ENCODE measurements around the gene SRSF2. TPM values are rescaled to one million over a fixed set of nuclear protein-coding genes. Genes with fewer than 3 reads are reported as not detected.

Gene SRSF2
- total RNA-seq, 1 donor from 2014 or later = 122 TPM

- peak; percentile 68 for DNase-seq
- H3K4me1 ChIP-seq = peaks cover 39% of the 10 kb centered on the region
- TF ChIP-seq, protein P1, sequence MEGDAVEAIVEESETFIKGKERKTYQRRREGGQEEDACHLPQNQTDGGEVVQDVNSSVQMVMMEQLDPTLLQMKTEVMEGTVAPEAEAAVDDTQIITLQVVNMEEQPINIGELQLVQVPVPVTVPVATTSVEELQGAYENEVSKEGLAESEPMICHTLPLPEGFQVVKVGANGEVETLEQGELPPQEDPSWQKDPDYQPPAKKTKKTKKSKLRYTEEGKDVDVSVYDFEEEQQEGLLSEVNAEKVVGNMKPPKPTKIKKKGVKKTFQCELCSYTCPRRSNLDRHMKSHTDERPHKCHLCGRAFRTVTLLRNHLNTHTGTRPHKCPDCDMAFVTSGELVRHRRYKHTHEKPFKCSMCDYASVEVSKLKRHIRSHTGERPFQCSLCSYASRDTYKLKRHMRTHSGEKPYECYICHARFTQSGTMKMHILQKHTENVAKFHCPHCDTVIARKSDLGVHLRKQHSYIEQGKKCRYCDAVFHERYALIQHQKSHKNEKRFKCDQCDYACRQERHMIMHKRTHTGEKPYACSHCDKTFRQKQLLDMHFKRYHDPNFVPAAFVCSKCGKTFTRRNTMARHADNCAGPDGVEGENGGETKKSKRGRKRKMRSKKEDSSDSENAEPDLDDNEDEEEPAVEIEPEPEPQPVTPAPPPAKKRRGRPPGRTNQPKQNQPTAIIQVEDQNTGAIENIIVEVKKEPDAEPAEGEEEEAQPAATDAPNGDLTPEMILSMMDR (IDR thresholded peaks at IDR 0.05) = no peak
- peaks cover 16% of the 10 kb centered on the region for H3K36me3 ChIP-seq
- H3K27me3 ChIP-seq (ENCODE audit: low read depth) = no peaks in the 10 kb centered on the region
- peak; percentile 54 to 57 for ATAC-seq
- H3K27ac ChIP-seq = peak overlapping the region; percentile 86
- H3K4me3 ChIP-seq = peak overlapping the region; percentile 74
- no peaks in the 10 kb centered on the region for H3K9me3 ChIP-seq
- intact Hi-C loops (cut with DNase I) = no loop called here
Observed at GRCh38 chr17:76709077-76709950, 27.8 kb downstream of the SRSF2 start.

- ATAC-seq = no peak
- intact Hi-C loops (cut with DNase I) = no loop called here
- no peak for DNase-seq
- H3K36me3 ChIP-seq = peaks cover 5% of the 10 kb centered on the region
- H3K27ac ChIP-seq = peak overlapping the region; percentile 86
- H3K27me3 ChIP-seq (ENCODE audit: low read depth) = no peaks in the 10 kb centered on the region
- H3K4me3 ChIP-seq = peak overlapping the region; percentile 74
- H3K4me1 ChIP-seq = peaks cover 38% of the 10 kb centered on the region
- no peaks in the 10 kb centered on the region for H3K9me3 ChIP-seq
- TF ChIP-seq, protein P1 (IDR thresholded peaks at IDR 0.05) = peak; percentile 16
Observed at GRCh38 chr17:76707985-76708807, 28.9 kb downstream of the SRSF2 start.

DNA sequence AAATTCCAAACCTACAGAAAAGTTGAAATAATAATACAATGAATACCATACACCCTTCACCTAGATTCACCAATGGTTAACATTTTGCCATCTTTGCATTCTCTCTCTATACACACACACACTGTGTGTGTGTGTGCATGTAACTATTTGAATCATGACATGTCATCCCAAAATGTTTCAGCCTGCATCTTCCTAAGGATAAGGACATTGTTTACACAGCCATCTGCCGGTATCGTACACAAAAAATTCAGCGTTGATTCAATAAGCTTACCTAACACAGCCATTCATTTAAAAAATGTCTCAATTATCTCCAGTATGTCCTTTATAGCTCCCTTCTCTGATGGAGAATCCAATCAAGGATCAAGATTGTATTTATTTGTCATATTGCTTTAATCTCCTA lies 30.3 kb downstream of the SRSF2 start:
- Histone ChIP-seq H3K4me3 (no peak overlapping the region), H3K4me1 (peaks cover 38% of the 10 kb centered on the region), H3K36me3 (no peaks in the 10 kb centered on the region), H3K27ac (no peak overlapping the region), H3K27me3 (ENCODE audit: low read depth) (no peaks in the 10 kb centered on the region), H3K9me3 (no peaks in the 10 kb centered on the region)
- ATAC-seq (no peak), DNase-seq (no peak)
- TF ChIP-seq, protein P1 (IDR thresholded peaks at IDR 0.05) = no peak
- intact Hi-C loops (cut with DNase I) = no loop called here

DNA sequence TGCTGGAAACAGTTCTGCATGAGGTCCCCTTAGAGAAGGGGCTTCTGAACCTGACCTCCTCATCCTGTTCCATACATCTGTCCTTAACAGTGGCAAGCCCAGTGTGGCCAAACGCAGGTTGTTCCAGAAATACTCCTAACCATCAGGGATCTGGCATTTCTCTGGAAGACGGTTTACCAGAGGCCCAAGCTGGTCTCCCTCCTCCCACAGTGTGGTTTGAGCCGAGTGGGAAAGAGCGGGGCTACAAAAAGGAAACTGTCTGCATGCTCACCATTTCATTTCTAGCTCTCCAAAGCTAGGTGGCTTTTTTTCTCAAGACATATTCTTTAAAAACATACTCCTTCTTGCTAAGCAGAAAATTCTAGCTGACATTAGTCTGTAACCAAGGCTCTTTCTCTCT lies 32.3 kb downstream of the SRSF2 start:
- TF ChIP-seq, protein P1 (IDR thresholded peaks at IDR 0.05) = no peak
- H3K27ac ChIP-seq = no peak overlapping the region
- no peak for ATAC-seq

GRCh38 chr17:76702941-76703637 lies 34.0 kb downstream of the SRSF2 start:
- peaks cover 53% of the 10 kb centered on the region for H3K4me1 ChIP-seq
- DNase-seq (no peak), ATAC-seq (no peak)
- intact Hi-C loops (cut with DNase I) = no loop called here
- H3K27ac ChIP-seq = no peak overlapping the region
- H3K9me3 ChIP-seq = no peaks in the 10 kb centered on the region
- TF ChIP-seq, protein P1 (IDR thresholded peaks at IDR 0.05) = no peak
- H3K4me3 ChIP-seq = no peak overlapping the region
- H3K27me3 ChIP-seq (ENCODE audit: low read depth) = no peaks in the 10 kb centered on the region
- no peaks in the 10 kb centered on the region for H3K36me3 ChIP-seq

More for the DNA sequence above, 32.3 kb downstream of the SRSF2 start:
- intact Hi-C loops (cut with DNase I) = no loop called here
- peaks cover 49% of the 10 kb centered on the region for H3K4me1 ChIP-seq
- H3K36me3 ChIP-seq = no peaks in the 10 kb centered on the region
- H3K9me3 ChIP-seq = no peaks in the 10 kb centered on the region
- DNase-seq = no peak
- H3K4me3 ChIP-seq = no peak overlapping the region
- H3K27me3 ChIP-seq (ENCODE audit: low read depth) = no peaks in the 10 kb centered on the region
